ENCODE data around the gene NUFIP1. TPM values are rescaled to one million over a fixed set of nuclear protein-coding genes. Genes with fewer than 3 reads are reported as not detected.

The NUFIP1 gene
- total RNA-seq, 6 experiments from 2014 or later: 1.1 to 2.3 (median 2.0) TPM

DNA sequence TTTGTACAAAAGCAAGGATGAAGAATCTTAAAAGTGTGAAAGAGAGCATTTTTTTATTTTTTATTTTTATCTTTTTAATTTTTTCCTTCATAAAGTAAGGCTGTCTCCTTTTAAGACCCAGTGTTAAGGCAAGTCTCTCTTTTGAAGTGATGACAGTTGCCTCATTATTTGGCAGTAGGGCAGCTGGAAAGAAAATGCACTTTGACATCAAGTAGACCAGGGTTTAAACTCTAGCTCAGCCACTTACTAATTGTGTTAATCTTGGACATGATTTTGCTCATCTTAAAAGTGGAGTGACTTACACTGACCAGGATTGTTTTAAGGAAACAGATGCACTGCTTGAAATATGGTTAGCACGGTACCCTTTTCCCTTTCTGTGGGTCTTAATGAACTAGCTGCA lies 18.6 kb upstream of the NUFIP1 start:
- Histone ChIP-seq H3K9me3 (no peaks in the 10 kb centered on the region), H3K27me3 (no peaks in the 10 kb centered on the region), H3K4me1 (no peaks in the 10 kb centered on the region), H3K27ac (no peak overlapping the region), H3K36me3 (peaks cover 0 to 41% (median 10%) of the 10 kb centered on the region in 4 donors), H3K4me3 (no peak overlapping the region)
- no peak for TF ChIP-seq POLR2A (IDR thresholded peaks at IDR 0.05)
- TF ChIP-seq, protein P1, sequence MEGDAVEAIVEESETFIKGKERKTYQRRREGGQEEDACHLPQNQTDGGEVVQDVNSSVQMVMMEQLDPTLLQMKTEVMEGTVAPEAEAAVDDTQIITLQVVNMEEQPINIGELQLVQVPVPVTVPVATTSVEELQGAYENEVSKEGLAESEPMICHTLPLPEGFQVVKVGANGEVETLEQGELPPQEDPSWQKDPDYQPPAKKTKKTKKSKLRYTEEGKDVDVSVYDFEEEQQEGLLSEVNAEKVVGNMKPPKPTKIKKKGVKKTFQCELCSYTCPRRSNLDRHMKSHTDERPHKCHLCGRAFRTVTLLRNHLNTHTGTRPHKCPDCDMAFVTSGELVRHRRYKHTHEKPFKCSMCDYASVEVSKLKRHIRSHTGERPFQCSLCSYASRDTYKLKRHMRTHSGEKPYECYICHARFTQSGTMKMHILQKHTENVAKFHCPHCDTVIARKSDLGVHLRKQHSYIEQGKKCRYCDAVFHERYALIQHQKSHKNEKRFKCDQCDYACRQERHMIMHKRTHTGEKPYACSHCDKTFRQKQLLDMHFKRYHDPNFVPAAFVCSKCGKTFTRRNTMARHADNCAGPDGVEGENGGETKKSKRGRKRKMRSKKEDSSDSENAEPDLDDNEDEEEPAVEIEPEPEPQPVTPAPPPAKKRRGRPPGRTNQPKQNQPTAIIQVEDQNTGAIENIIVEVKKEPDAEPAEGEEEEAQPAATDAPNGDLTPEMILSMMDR (IDR thresholded peaks at IDR 0.05): no peak
- ATAC-seq: no peak
- 89% methylated on average over 1 of the region's 1 CpG for WGBS (ENCODE audit: insufficient coverage, low coverage, low lambda C conversion rate, missing lambda C conversion rate)
- intact Hi-C loops (cut with DNase I): no loop called here
- no peak for DNase-seq

GRCh38 chr13:45007225-45007624 lies 18.0 kb upstream of the NUFIP1 start:
- peaks cover 0 to 41% (median 10%) of the 10 kb centered on the region in 4 donors for H3K36me3 ChIP-seq
- H3K4me1 ChIP-seq: no peaks in the 10 kb centered on the region
- no peaks in the 10 kb centered on the region for H3K27me3 ChIP-seq
- no peak overlapping the region for H3K27ac ChIP-seq
- no peaks in the 10 kb centered on the region for H3K9me3 ChIP-seq
- intact Hi-C loops (cut with DNase I): no loop called here
- DNase-seq: no peak
- no peak for TF ChIP-seq POLR2A (IDR thresholded peaks at IDR 0.05)
- TF ChIP-seq, protein P1 (IDR thresholded peaks at IDR 0.05): no peak
- no peak for ATAC-seq
- no peak overlapping the region for H3K4me3 ChIP-seq

DNA sequence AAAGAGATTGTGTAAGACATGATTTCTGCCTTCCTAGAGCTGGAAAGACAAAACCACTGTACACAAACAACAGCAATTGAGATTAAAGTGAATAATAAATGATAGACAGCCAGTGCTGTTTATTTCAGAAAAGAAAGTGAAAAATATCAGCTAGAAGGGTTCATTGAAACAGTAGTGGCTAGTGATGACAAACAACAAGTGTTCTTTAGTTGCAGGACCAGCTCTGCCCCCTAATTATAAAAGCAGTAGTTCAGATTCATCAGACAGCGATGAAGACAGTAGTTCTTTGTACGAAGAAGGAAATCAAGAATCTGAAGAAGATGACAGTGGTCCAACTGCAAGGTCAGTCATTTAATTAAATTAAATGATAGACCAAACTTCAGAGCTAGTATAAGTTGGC lies 14.8 kb upstream of the NUFIP1 start:
- no peaks in the 10 kb centered on the region for H3K4me1 ChIP-seq
- peaks cover 0 to 33% (median 5%) of the 10 kb centered on the region in 4 donors for H3K36me3 ChIP-seq
- 88% methylated on average over 2 of the region's 2 CpGs for WGBS (ENCODE audit: insufficient coverage, low coverage, low lambda C conversion rate, missing lambda C conversion rate)
- intact Hi-C loops (cut with DNase I): no loop called here
- no peaks in the 10 kb centered on the region for H3K27me3 ChIP-seq
- DNase-seq (no peak), ATAC-seq (no peak)
- H3K27ac ChIP-seq: no peak overlapping the region
- no peak overlapping the region for H3K4me3 ChIP-seq
- no peak for TF ChIP-seq POLR2A (IDR thresholded peaks at IDR 0.05)
- TF ChIP-seq, protein P1 (IDR thresholded peaks at IDR 0.05): no peak
- no peaks in the 10 kb centered on the region for H3K9me3 ChIP-seq

DNA sequence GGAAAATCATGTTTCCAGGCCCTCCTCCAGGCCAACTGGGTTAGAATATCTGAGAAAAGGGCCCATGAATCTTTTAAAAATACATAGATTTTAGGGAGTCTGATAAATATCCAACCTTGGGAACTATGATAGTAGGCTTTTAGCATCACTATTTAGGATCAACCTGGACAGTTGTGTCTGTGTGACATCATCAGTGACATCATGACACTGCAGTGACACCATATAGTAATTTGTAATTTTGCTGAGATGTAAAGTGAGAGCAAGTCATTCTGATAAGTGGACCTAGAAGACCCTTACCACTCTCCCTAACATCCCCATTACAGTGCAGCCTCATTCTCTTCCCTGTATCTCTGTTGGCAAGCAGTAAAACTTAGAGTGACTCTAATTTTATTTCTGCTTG lies 14.1 kb upstream of the NUFIP1 start:
- Histone ChIP-seq H3K4me3 (no peak overlapping the region), H3K36me3 (peaks cover 0 to 29% (median 4%) of the 10 kb centered on the region in 4 donors), H3K9me3 (no peaks in the 10 kb centered on the region), H3K27me3 (no peaks in the 10 kb centered on the region), H3K27ac (no peak overlapping the region), H3K4me1 (no peaks in the 10 kb centered on the region)
- TF ChIP-seq, protein P1 (IDR thresholded peaks at IDR 0.05): no peak
- TF ChIP-seq POLR2A (IDR thresholded peaks at IDR 0.05): no peak
- ATAC-seq (no peak), DNase-seq (no peak)
- intact Hi-C loops (cut with DNase I): no loop called here

- DNase-seq (no peak), ATAC-seq (peak; percentile 5 to 14 (median 8))
- peaks cover 0 to 19% (median 10%) of the 10 kb centered on the region in 4 donors for H3K4me1 ChIP-seq
- WGBS (ENCODE audit: insufficient coverage, low coverage, low lambda C conversion rate, missing lambda C conversion rate): 3% methylated on average over 10 of the region's 10 CpGs
- H3K27ac ChIP-seq: peak overlapping the region; percentile 59 to 84 (median 70)
- TF ChIP-seq, protein P1 (IDR thresholded peaks at IDR 0.05): no peak
- TF ChIP-seq POLR2A (IDR thresholded peaks at IDR 0.05): no peak
- no peaks in the 10 kb centered on the region for H3K9me3 ChIP-seq
- no peaks in the 10 kb centered on the region for H3K27me3 ChIP-seq
- H3K4me3 ChIP-seq: peak overlapping the region; percentile 89 to 99 (median 92)
- H3K36me3 ChIP-seq: peaks cover 0 to 4% (median 0%) of the 10 kb centered on the region in 4 donors
- intact Hi-C loops (cut with DNase I): no loop called here
These were observed 670 bp upstream of the NUFIP1 start for GRCh38 chr13:44989941-44990340.

Data from right lobe of liver (tissue), 6 donors.